NCI-H345 treated with DMSO at 0.1 percent for 48 hours (cell line): ENCODE results near the gene TFB1M.
A peak's percentile ranks its signal among the peaks of the same experiment; 100 is the strongest.
"Not testable (repeated sequence)": the region's sequence is repeated elsewhere in the genome, so short reads cannot be mapped to it uniquely, and the experiment has no call there.

ENCODE experiments used
- DNase-seq: peaks from one replicate; lab custom pipeline; 2025; ENCODE audit not compliant: unreplicated experiment; lab: John Stamatoyannopoulos, UW

TFB1M gene

DNA sequence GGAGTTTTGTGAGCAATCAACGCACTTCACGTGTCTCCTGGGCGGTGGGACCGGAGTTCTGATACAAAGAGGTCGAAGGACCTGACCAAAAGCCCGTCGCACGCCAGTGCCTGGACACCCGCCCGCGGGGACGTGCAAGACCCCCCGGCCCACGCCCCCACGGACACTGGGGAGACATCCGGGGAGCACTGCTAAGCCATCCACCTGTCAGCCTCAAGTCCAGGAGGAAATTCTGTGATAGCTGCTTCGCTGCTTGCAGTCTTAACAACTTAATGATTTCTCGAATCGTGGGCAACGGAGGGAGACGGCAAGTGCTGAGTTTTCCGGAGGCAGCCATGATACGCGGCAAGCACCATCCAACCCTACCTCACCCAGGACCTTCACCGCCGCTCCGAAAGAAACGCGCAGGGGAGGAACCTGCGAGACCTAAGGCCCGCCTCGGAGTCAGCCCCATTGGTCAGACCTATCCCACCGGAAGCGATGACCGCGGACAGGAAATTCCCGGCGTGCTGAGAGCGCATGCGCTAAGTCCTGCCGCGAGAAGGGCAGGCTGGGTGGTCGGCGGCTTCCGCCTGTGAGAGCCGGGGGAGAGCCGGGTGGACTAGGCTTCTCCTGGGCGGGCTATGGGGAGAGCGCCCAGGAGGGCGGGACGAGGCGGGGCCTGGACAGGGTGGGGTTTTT lies at the start of gene TFB1M:
TSS of gene TFB1M (minus strand) at position 393 of the 681 bp plus-strand sequence. CDS start at position 337, 56 bp downstream.
- DNase-seq: peak; percentile 96

DNA sequence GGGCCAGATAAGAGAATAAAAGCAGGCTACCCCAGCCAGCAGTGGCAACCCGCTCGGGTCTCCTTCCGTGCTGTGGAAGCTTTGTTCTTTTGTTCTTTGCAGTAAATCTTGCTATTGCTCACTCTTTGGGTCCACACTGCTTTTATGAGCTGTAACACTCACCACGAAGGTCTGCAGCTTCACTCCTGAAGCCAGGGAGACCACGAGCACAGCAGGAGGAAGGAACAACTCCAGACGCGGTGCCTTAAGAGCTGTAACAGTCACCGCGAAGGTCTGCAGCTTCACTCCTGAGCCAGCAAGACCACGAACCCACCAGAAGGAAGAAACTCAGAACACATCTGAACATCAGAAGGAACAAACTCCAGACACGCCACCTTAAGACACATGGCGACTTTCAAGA lies 49.7 kb upstream of the TFB1M start:
- not testable (repeated sequence) for DNase-seq

DNA sequence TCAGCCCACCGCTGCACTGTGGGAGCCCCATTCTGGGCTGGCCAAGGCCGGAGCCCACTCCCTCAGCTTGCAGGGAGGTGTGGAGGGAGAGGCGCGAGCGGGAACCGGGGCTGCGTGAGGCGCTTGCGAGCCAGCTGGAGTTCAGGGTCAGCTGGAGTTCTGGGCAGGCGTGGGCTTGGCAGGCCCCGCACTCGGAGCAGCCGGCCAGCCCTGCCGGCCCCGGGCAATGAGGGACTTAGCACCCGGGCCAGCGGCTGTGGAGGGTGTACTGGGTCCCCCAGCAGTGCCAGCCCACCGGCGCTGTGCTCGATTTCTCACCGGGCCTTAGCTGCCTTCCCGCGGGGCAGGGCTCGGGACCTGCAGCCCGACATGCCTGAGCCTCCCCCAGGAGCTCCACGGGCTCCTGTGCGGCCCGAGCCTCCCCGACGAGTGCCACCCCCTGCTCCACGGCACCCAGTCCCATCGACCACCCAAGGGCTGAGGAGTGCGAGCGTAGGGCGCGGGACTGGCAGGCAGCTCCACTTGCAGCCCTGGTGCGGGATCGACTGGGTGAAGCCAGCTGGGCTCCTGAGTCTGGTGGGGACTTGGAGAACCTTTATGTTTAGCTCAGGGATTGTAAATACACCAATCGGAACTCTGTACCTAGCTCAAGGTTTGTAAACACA lies 48.8 kb upstream of the TFB1M start:
- not testable (repeated sequence) for DNase-seq

DNA sequence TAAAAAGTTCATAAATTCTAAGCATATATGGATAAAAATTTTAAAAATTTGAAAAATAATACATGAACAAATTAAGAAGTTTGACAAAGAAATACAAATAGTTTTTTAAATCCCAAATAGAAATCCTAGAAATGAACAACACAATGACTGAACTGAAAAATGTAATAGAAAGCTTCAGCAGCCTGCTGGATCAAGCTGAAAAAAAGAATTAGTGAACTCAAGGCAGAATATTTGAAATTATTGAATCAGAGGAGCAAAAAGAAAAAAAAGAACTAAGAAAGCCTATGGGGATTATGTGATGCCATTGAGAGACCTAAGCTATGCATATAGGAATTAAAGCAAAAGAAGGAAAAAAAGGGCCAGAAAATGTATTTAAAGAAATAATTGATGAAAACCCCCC lies 39.9 kb upstream of the TFB1M start:
- no peak for DNase-seq

DNA sequence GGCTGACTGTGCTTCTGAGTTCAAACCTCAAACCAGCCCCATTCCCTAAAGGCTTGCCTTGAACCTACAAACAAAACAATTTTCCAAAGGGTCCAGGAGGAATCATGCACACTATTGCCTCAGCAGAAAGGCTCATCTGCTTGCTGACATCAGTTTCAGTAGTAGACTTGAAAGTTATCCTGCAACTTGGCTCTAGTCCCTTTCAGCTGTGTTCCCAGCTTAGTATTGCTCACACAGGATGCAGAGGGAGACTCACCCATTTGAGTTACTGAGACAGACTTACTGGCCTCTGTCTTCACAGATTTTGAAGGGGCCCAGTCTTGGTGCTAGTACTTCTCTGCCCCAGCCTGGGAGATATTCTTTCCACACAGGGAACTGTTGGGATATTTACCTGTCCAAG lies 38.5 kb upstream of the TFB1M start:
- no peak for DNase-seq

DNA sequence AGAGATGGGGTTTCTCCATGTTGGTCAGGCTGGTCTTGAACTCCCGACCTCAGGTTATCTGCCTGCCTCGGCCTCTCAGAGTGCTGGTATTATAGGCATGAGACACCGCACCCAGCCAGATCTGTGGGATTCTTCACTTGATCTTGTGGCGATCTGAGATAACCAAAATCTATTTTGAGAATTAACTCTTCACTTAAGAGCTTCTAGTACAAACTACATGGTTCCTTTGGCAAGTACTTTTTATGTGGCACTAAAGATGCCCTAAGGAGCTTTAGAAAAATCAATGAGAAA lies 37.8 kb upstream of the TFB1M start:
- DNase-seq: no peak

DNA sequence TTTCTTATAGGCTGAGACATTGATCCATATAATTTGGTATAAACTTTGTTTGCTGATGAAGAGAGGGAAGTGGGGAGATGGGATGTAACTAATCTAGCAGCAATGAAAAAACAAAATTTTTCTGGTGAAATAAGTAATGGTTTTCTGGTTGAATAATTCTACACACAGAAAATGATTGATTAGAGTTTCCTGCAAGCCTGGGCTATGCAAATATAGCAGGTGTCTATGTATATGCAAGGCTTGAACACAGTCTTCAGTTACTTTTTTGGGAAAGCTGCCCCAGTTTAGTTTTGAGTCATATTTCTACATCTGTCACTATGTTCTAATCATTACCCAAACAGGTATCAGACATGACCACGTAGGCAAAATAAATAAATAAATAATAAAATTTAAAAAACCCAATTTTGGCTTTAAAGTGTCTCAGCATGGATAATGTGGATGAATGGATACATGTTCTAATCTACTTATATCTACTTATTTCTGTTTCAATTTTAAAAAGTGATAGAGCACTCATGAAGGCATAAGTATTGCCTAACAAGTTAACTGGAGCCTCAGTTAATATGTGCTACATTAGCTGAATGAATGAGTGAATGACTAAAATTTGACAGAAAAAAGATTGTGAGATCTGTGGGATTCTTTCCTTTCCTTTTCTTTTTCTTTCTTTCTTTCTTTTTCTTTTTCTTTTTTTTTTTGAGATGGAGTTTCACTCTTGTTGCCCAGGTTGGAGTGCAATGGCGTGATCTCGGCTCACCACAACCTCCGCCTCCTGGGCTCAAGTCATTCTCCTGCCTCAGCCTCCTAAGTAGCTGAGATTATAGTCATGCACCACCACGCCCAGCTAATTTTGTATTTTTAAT lies 37.2 kb upstream of the TFB1M start:
- no peak for DNase-seq

DNA sequence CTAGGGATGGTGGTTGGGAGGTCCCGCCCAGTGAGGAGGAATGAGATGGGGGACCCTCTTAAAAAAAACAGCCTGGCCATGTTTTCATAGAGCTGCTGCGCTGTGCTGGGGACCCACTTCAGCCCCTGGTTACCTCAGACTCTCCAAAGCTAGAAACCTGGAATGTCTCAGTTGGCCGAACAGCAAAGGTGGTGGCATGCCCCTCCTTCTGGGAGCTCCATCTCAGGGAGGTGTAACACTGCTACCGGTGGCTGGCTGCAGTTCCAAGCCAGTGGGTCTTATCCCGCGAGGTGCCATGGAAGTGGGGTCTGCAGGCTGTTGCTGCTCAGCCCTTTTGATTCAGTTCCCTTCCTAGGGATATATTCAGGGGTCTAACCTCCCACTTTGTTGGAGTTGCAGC lies 35.7 kb upstream of the TFB1M start:
- no peak for DNase-seq

DNA sequence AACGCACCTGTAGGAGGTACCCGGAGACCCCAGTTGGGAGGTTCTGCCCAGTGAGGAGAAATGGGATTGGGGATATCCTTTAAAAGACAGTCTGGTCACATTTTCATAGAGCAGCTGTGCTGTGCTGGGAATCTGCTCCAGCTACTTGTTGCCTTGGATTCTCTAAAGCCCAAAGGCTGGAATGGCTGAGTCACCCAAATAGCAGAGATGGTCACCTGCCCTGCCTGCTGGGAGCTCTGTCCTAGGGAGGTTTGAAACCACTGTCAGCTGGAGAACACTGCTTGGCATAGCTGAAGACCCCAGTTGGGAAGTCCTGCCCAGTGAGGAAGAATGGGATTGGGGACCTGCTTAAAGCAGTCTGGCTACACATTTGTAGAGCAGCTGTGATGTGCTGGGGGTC lies 34.8 kb upstream of the TFB1M start:
- DNase-seq: no peak

DNA sequence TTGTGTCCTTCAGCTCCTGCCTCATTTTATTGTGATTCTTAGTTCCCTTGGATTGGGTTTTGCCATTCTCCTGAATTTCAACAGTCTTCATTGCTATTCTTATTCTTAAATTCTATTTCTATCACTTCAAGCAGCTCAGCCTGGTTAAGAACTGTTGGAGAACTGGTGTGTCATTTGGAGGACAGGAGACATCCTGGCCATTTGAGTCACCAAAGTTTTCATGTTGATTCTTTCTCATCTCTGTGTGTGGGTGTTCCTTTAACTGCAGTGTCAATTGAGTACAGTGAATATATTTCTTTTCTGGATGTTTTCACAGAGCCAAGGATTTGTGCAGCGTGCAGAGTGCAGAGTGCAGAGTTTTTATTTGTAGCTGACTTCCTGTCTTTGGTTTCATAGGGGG lies 33.5 kb upstream of the TFB1M start:
- DNase-seq: no peak

DNA sequence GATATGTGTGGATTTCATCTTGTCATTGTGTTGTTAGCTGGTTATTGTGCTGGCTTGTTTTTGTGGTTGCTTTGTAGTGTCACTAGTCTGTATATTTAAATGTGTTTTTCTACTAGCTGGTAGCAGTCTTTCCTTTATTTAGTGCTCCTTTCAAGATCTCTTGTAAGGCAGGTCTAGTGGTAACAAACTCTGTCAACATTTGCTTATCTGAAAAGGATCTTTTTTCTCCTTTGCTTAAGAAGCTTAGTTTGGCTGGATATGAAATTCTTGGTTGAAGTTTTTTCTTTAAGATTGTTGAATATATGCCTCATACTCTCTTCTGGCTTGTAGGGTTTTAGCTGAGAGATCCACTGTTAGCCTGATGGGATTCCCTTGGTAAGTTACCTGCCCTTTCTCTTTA lies 32.7 kb upstream of the TFB1M start:
- DNase-seq: no peak

DNA sequence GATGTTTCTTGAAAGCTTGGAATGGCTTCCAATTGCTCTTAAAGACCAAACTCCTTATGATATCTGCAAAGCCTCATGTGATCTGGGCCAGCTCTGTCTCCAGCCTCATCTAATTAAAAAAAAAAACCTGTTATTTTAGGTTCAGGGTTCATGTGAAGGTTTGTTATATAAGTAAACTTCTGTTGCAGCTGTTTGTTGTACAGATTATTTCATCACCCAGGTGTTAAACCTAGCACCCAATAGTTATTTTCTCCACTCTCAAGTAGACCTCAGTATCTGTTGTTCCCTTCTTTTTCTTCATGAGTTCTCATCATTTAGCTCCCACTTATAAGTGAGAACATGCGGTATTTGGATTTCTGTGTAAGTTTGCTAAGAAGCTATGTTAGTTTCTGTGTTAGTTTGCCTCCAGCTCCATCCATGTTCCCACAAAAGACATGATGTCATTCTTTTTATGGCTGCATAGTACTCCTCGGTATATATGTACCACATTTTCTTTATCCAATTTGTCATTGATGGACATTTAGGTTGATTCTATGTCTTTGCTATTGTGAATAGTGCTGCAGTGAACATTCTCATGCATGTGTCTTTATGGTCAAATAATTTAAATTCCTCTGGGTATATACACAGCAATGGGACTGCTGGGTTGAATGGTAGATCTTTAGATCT lies 30.2 kb upstream of the TFB1M start:
- DNase-seq: no peak

DNA sequence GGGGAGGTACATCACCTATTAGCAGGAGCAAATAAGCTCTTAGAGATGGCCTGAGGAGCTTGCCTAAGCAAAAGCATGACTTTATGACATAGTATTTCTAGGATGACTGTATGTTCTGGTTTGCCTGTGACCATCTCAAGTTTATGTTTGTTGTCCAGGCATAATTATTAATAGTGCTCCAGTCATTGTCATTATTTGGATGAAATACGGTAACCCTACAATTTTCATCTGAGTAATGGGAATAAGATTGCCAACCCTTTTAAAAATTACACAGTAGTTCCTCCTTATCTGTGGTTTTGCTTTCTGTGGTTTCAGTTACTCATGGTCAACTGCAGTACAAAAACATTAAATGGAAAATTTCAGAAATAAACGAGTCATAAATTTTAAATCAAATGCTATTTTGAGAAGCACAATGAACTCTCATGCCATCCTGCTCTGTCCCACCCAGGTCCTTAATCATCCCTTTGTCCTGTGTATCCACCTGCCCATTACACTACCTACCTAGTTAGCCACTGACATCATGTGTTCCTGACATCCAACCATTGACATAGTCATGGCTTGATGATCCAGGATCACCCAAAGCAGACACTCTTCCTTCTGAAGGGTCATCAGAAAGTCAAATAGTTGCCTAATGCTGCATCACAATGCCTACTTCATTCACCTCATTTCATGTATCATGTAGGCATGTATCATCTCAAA lies 27.0 kb upstream of the TFB1M start:
- no peak for DNase-seq

DNA sequence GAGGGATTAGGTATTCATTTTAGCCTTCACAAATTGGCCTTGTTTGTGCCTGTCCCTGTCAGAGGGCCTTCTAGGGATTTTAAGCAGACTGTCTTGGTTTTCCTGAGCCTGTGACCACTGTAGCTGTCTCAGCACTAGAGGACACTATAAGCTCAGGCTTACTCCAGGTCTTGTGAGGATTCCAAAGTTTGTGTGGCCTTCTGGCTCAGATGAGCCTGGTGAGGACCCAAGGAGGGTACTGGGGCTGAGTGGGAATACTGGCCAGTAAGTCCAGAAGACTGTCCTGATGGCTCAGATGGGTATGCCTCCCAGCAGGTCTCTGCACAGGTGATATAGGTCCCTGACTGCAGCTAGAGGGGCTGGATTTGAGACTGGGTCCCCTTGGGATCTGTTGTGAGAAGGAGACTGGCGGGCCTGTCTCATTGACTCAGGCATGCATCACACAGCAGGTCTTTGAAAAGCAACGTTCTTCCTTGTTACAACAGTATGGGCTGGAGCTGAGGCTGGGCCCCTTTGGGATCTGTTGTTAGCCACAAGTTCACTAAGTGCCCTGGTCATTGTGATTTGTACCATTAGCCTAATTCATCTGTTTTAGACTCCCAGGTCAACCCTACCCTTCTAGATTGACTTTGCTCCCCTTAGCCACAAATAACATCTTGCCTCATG lies 26.3 kb upstream of the TFB1M start:
- DNase-seq: no peak

DNA sequence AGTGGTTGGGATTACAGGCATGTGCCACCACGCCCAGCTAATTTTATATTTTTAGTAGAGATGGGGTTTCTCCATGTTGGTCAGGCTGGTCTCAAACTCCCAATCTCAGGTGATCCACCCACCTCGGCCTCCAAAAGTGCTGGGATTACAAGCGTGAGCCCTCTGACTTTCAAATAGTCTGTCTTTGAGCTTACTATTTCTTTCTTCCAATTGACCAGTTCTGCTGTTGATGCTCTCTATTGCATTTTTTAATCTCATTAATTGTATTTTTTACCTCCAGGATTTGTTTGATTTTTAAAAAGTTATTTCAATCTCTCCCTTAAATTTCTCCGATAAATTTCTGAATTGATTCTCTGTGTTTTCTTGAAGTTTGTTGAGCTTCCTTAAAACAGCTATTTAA lies 25.6 kb upstream of the TFB1M start:
- not testable (repeated sequence) for DNase-seq

DNA sequence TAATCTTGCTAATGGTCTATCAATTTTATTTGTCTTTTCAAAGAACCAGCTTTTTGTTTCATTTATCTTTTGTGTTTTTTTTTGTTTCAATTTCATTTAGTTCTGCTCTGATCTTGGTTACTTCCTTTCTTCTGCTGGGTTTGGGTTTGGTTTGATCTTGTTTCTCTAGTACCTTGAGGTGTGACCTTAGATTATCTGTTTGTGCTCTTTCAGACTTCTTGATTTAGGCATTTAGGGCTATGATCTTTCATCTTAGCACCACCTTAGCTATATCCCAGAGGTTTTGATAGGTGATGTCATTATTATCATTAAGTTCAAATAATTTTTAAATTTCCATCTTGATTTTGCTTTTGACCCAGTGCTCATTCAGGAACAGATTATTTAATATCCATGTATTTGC lies 24.0 kb upstream of the TFB1M start:
- DNase-seq: not testable (repeated sequence)

DNA sequence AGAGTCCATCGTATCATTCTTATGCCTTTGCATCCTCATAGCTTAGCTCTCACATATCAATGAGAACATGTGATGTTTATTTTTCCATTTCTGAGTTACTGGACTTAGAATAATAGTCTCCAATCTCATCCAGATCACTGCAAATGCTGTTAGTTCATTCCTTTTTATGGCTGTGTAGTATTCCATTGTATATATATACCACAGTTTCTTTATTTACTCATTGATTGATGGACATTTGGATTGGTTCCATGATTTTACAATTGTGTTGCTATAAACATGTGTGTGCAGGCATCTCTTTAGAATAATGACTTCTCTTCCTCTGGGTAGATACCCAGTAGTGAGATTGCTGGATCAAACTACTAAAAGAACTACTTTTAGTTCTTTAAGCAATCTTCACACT lies 21.0 kb upstream of the TFB1M start:
- DNase-seq: no peak

DNA sequence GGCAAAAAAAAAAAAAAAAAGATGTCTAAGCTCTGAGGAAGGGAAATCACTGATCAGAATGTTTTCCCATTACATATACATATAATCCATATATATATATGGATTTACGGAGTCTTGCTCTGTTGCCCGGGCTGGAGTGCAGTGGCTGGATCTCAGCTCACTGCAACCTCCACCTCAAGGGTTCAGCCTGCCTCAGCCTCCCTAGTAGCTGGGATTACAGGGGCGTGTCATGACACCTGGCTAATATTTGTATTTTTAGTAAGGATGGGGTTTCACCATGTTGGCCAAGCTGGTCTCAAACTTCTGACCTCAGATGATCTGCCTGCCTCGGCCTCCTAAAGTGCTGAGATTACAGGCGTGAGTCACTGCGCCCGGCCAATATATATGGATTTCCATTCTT lies 19.8 kb upstream of the TFB1M start:
- not testable (repeated sequence) for DNase-seq

DNA sequence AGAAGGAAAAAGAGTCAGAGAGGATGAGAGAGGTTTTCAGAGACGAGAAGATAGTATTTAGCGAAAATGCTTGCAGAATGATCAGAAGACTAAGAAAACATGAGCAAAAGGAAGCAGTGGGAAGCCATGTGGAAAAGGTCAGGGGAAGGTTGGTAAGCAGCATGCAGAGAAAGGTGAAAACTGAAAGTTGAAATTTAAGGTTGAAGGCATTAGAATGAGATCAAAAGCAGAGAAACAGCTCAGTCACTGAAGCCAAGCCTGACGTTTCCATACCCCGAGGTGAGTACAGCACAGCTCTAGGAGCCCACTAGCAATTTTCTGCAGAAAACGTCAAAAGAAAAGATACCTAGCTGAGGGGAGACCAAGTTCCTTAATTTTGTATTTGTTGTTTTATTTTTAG lies 19.1 kb upstream of the TFB1M start:
- DNase-seq: no peak

DNA sequence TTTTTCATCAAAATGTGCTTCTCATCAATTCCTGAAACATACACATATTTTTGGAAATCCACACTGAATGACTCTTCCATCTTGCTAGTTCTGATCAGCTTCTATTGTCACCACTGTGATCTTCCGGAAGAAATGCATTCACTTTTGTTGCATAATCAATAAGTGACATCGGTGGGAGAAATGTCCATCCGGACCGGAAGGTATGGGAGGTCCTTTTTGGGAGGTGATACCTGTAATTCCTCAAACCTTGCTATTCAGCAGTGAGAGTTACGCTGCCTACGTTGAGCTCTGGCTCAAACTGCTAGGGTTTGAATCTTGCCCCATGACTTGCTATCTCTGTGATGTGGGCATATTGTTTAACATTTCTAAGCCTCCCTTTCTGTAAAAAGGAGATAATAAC lies 16.6 kb upstream of the TFB1M start:
- DNase-seq: no peak
